Naive B cell (primary cell): ENCODE measurements around the gene MYRF. TPM values are rescaled to one million over a fixed set of nuclear protein-coding genes. Genes with fewer than 3 reads are reported as not detected.

ENCODE experiments used
- ATAC-seq, 2 donors: fragments of 150-1000 bp; cut with Tn5 transposase; 2 replicates each; pipeline ENCODE4 v1.10.0; 2021; ENCODE audit warnings: low read depth in 2 of 2, mild to moderate bottlenecking in 2 of 2, moderate library complexity in 2 of 2
- DNase-seq: peaks from one replicate; pipeline ENCODE4 v3.0.0; 2022
- H3K27ac Mint-ChIP-seq, 6 donors: one replicate each; pipeline ENCODE4 v1.8.0; 2020 to 2022; ENCODE audit warnings: mild to moderate bottlenecking in 6 of 6, mixed read lengths in 6 of 6, moderate library complexity in 5 of 6, inconsistent platforms in 2 of 6
- H3K27me3 Mint-ChIP-seq, 3 donors: one replicate each; pipeline ENCODE4 v1.8.0; 2021 to 2022; ENCODE audit warnings: mixed read lengths in 3 of 3, mild to moderate bottlenecking in 1 of 3
- H3K36me3 Mint-ChIP-seq, 2 donors: one replicate each; pipeline ENCODE4 v1.8.0; 2020 to 2022; ENCODE audit warnings: mixed read lengths in 2 of 2, inconsistent platforms in 1 of 2, mild to moderate bottlenecking in 1 of 2
- H3K4me1 Mint-ChIP-seq, 3 donors: one replicate each; pipeline ENCODE4 v1.8.0; 2020 to 2022; ENCODE audit warnings: mixed read lengths in 3 of 3, inconsistent platforms in 1 of 3, mild to moderate bottlenecking in 1 of 3, moderate library complexity in 1 of 3
- H3K4me3 Mint-ChIP-seq, 8 donors: one replicate each; pipeline ENCODE4 v1.8.0; 2020 to 2022; ENCODE audit warnings: mild to moderate bottlenecking in 8 of 8, mixed read lengths in 8 of 8, moderate library complexity in 8 of 8, inconsistent platforms in 2 of 8
- H3K9me3 Mint-ChIP-seq, 7 donors: one replicate each; pipeline ENCODE4 v1.8.0; 2020 to 2022; ENCODE audit warnings: mixed read lengths in 7 of 7, mild to moderate bottlenecking in 5 of 7, inconsistent platforms in 2 of 7, moderate library complexity in 1 of 7
- polyA plus RNA-seq, 6 donors: library from polyadenylated mRNA; unstranded; fragments of 300-500 nt; fragmentation: Illumina TruSeq; gene quantifications; one replicate each; pipeline ENCODE4 v1.2.3, GENCODE V29; 2021; ENCODE audit warnings: low read depth in 6 of 6

Gene MYRF
- polyA plus RNA-seq, 6 donors from 2014 or later: 0.11 to 0.35 (median 0.17) TPM; not detected in 1

- Mint-ChIP-seq H3K4me3 (no peak overlapping the region), H3K4me1 (peaks cover 12 to 33% (median 31%) of the 10 kb centered on the region in 3 donors), H3K27ac (no peak overlapping the region), H3K9me3 (no peaks in the 10 kb centered on the region), H3K36me3 (no peaks in the 10 kb centered on the region), H3K27me3 (peaks cover 0 to 8% (median 0%) of the 10 kb centered on the region in 3 donors)
- no peak for ATAC-seq
- no peak for DNase-seq
These were observed 29.1 kb downstream of the MYRF start for GRCh38 chr11:61781585-61781984.

GRCh38 chr11:61782299-61782698, 29.9 kb downstream of the MYRF start:
- Mint-ChIP-seq H3K36me3 (no peaks in the 10 kb centered on the region), H3K27ac (no peak overlapping the region), H3K9me3 (no peaks in the 10 kb centered on the region), H3K27me3 (peaks cover 0 to 6% (median 0%) of the 10 kb centered on the region in 3 donors), H3K4me1 (peaks cover 12 to 34% (median 28%) of the 10 kb centered on the region in 3 donors), H3K4me3 (no peak overlapping the region)
- ATAC-seq (no peak), DNase-seq (no peak)

- Mint-ChIP-seq H3K9me3 (no peaks in the 10 kb centered on the region), H3K4me1 (peaks cover 12 to 32% (median 28%) of the 10 kb centered on the region in 3 donors), H3K27me3 (peaks cover 0 to 4% (median 0%) of the 10 kb centered on the region in 3 donors), H3K4me3 (no peak overlapping the region), H3K36me3 (no peaks in the 10 kb centered on the region), H3K27ac (no peak overlapping the region)
- ATAC-seq (no peak), DNase-seq (no peak)
These were observed 30.4 kb downstream of the MYRF start for GRCh38 chr11:61782841-61783240.

GRCh38 chr11:61783717-61784505, 31.5 kb downstream of the MYRF start:
- Mint-ChIP-seq H3K27me3 (no peaks in the 10 kb centered on the region), H3K27ac (peak overlapping the region in 1 of 6 donors; percentile 10), H3K4me1 (peaks cover 12 to 28% (median 27%) of the 10 kb centered on the region in 3 donors), H3K4me3 (no peak overlapping the region), H3K36me3 (peaks cover 0 to 8% of the 10 kb centered on the region in 2 donors), H3K9me3 (no peaks in the 10 kb centered on the region)
- ATAC-seq: no peak
- no peak for DNase-seq

GRCh38 chr11:61784506-61784805, 32.0 kb downstream of the MYRF start:
- H3K27ac Mint-ChIP-seq: peak overlapping the region in 1 of 6 donors; percentile 73
- ATAC-seq (no peak), DNase-seq (no peak)
- H3K36me3 Mint-ChIP-seq: peaks cover 0 to 9% of the 10 kb centered on the region in 2 donors
- H3K9me3 Mint-ChIP-seq: no peaks in the 10 kb centered on the region
- no peak overlapping the region for H3K4me3 Mint-ChIP-seq
- H3K4me1 Mint-ChIP-seq: peaks cover 12 to 29% (median 29%) of the 10 kb centered on the region in 3 donors
- H3K27me3 Mint-ChIP-seq: no peaks in the 10 kb centered on the region

GRCh38 chr11:61785837-61786402, 33.5 kb downstream of the MYRF start:
- Mint-ChIP-seq H3K9me3 (no peaks in the 10 kb centered on the region), H3K4me3 (no peak overlapping the region), H3K27me3 (no peaks in the 10 kb centered on the region), H3K4me1 (peaks cover 21 to 40% (median 37%) of the 10 kb centered on the region in 3 donors), H3K27ac (peak overlapping the region in 1 of 6 donors; percentile 73), H3K36me3 (peaks cover 0 to 21% of the 10 kb centered on the region in 2 donors)
- peak; percentile 15 for DNase-seq
- ATAC-seq: peak; percentile 64 to 68

GRCh38 chr11:61787928-61788491, 35.6 kb downstream of the MYRF start:
- peaks cover 0 to 21% of the 10 kb centered on the region in 2 donors for H3K36me3 Mint-ChIP-seq
- DNase-seq (no peak), ATAC-seq (no peak)
- H3K4me1 Mint-ChIP-seq: peaks cover 33 to 53% (median 50%) of the 10 kb centered on the region in 3 donors
- H3K4me3 Mint-ChIP-seq: no peak overlapping the region
- H3K27me3 Mint-ChIP-seq: no peaks in the 10 kb centered on the region
- H3K9me3 Mint-ChIP-seq: no peaks in the 10 kb centered on the region
- H3K27ac Mint-ChIP-seq: peak overlapping the region in 1 of 6 donors; percentile 78

GRCh38 chr11:61791737-61792309, 39.4 kb downstream of the MYRF start:
- H3K36me3 Mint-ChIP-seq: peaks cover 0 to 21% of the 10 kb centered on the region in 2 donors
- no peaks in the 10 kb centered on the region for H3K27me3 Mint-ChIP-seq
- DNase-seq: no peak
- no peaks in the 10 kb centered on the region for H3K9me3 Mint-ChIP-seq
- peaks cover 23 to 43% (median 30%) of the 10 kb centered on the region in 3 donors for H3K4me1 Mint-ChIP-seq
- peak overlapping the region; percentile 83 to 98 (median 96) for H3K4me3 Mint-ChIP-seq
- peak; percentile 18 to 22 for ATAC-seq
- H3K27ac Mint-ChIP-seq: peak overlapping the region; percentile 97 to 100 (median 99)

GRCh38 chr11:61792310-61793082, 40.1 kb downstream of the MYRF start, which contains the start of the genes FEN1 and TMEM258:
TSS of gene FEN1 (plus strand) at chr11:61792911. CDS start at chr11:61795362, 2,451 bp downstream.
TSS of gene TMEM258 (minus strand) at chr11:61792599. CDS start at chr11:61792558, 41 bp downstream.
- Mint-ChIP-seq H3K4me3 (peak within 1 kb of the TSS; percentile 83 to 98 (median 96)), H3K9me3 (no peaks in the 10 kb centered on the region), H3K27me3 (no peaks in the 10 kb centered on the region), H3K27ac (peak within 1 kb of the TSS; percentile 97 to 100 (median 99)), H3K36me3 (peaks cover 0 to 21% of the 10 kb centered on the region in 2 donors), H3K4me1 (peaks cover 22 to 44% (median 34%) of the 10 kb centered on the region in 3 donors)
- ATAC-seq (peak; percentile 87 to 89), DNase-seq (peak; percentile 90)

- H3K36me3 Mint-ChIP-seq: peaks cover 0 to 19% of the 10 kb centered on the region in 2 donors
- H3K4me1 Mint-ChIP-seq: peaks cover 22 to 44% (median 30%) of the 10 kb centered on the region in 3 donors
These were observed 40.8 kb downstream of the MYRF start for GRCh38 chr11:61793083-61793828.

GRCh38 chr11:61793829-61794204, 41.4 kb downstream of the MYRF start:
- Mint-ChIP-seq H3K36me3 (peaks cover 0 to 13% of the 10 kb centered on the region in 2 donors), H3K27ac (peak overlapping the region in 3 of 6 donors; percentile 59 to 99 (median 97)), H3K9me3 (no peaks in the 10 kb centered on the region), H3K4me3 (peak overlapping the region in 7 of 8 donors; percentile 52 to 98 (median 95)), H3K27me3 (no peaks in the 10 kb centered on the region), H3K4me1 (peaks cover 22 to 39% (median 30%) of the 10 kb centered on the region in 3 donors)
- no peak for ATAC-seq
- no peak for DNase-seq

More at GRCh38 chr11:61793083-61793828, 40.8 kb downstream of the MYRF start:
- Mint-ChIP-seq H3K9me3 (no peaks in the 10 kb centered on the region), H3K4me3 (peak overlapping the region; percentile 83 to 98 (median 96)), H3K27me3 (no peaks in the 10 kb centered on the region), H3K27ac (peak overlapping the region in 5 of 6 donors; percentile 97 to 100 (median 99))
- ATAC-seq (peak; percentile 15 to 16), DNase-seq (no peak)

- peak overlapping the region in 2 of 8 donors; percentile 47 to 48 for H3K4me3 Mint-ChIP-seq
- H3K4me1 Mint-ChIP-seq: peaks cover 20 to 35% (median 30%) of the 10 kb centered on the region in 3 donors
- no peak for DNase-seq
- H3K36me3 Mint-ChIP-seq: peaks cover 0 to 10% of the 10 kb centered on the region in 2 donors
- no peak for ATAC-seq
- H3K9me3 Mint-ChIP-seq: no peaks in the 10 kb centered on the region
- no peaks in the 10 kb centered on the region for H3K27me3 Mint-ChIP-seq
- no peak overlapping the region for H3K27ac Mint-ChIP-seq
These were observed 42.1 kb downstream of the MYRF start for GRCh38 chr11:61794579-61794978.
